Measurements from ENCODE around the gene AURKAIP1.
"Not testable (repeated sequence)": the region's sequence is repeated elsewhere in the genome, so short reads cannot be mapped to it uniquely, and the experiment has no call there.

AURKAIP1 gene
- 39.6 to 42.7 reads per million in 2 donors for total RNA-seq

GRCh38 chr1:1374929-1375662 is at the start of gene AURKAIP1:
Gene AURKAIP1, minus strand, starts transcription at chr1:1375207. Its CDS starts 451 bp downstream, at chr1:1374756.
- peak; percentile 75 for DNase-seq

GRCh38 chr1:1424707-1425106 is 49.7 kb upstream of the AURKAIP1 start:
- no peak for DNase-seq

GRCh38 chr1:1423245-1423597 is 48.2 kb upstream of the AURKAIP1 start:
- DNase-seq: no peak

- DNase-seq: no peak
Measured at GRCh38 chr1:1422465-1423244, 47.6 kb upstream of the AURKAIP1 start.

- DNase-seq: no peak
Measured at GRCh38 chr1:1421907-1422464, 47.0 kb upstream of the AURKAIP1 start.

- no peak for DNase-seq
Measured at GRCh38 chr1:1421147-1421906, 46.3 kb upstream of the AURKAIP1 start, which contains the start of gene ANKRD65. Gene ANKRD65, minus strand, starts transcription at chr1:1421276. Its CDS starts 271 bp downstream, at chr1:1421005.

GRCh38 chr1:1420654-1421141 is 45.7 kb upstream of the AURKAIP1 start:
- no peak for DNase-seq

- no peak for DNase-seq
Measured at GRCh38 chr1:1419813-1420653, 45.0 kb upstream of the AURKAIP1 start.

GRCh38 chr1:1419363-1419812 is 44.4 kb upstream of the AURKAIP1 start:
- no peak for DNase-seq

- no peak for DNase-seq
Measured at GRCh38 chr1:1418464-1419362, 43.7 kb upstream of the AURKAIP1 start.

GRCh38 chr1:1417825-1418463 is 42.9 kb upstream of the AURKAIP1 start:
- DNase-seq: not testable (repeated sequence)

- DNase-seq: not testable (repeated sequence)
Measured at GRCh38 chr1:1417396-1417795, 42.4 kb upstream of the AURKAIP1 start.

GRCh38 chr1:1415751-1416150 is 40.7 kb upstream of the AURKAIP1 start:
- no peak for DNase-seq

GRCh38 chr1:1412311-1412902 is 37.4 kb upstream of the AURKAIP1 start:
- DNase-seq: not testable (repeated sequence)

GRCh38 chr1:1411626-1412025 is 36.6 kb upstream of the AURKAIP1 start:
- DNase-seq: no peak

- not testable (repeated sequence) for DNase-seq
Measured at GRCh38 chr1:1410238-1410637, 35.2 kb upstream of the AURKAIP1 start.

- no peak for DNase-seq
Measured at GRCh38 chr1:1407636-1408318, 32.8 kb upstream of the AURKAIP1 start.

- DNase-seq: peak; percentile 95
Measured at GRCh38 chr1:1406821-1407635, 32.0 kb upstream of the AURKAIP1 start, which contains the start of gene MRPL20. Gene MRPL20, minus strand, starts transcription at chr1:1407293. Its CDS starts 76 bp downstream, at chr1:1407217.
